GM19395 (cell line): Measurements from ENCODE around the gene FAM110A.
"Not testable (repeated sequence)": the region's sequence is repeated elsewhere in the genome, so short reads cannot be mapped to it uniquely, and the experiment has no call there.

Source experiments
- ATAC-seq: cut with Tn5 transposase; IDR thresholded peaks from one replicate; pipeline ENCODE4 v1.9.1; 2021; ENCODE audit warnings: mild to moderate bottlenecking, moderate library complexity; ENCODE audit not compliant: unreplicated experiment

FAM110A gene

DNA sequence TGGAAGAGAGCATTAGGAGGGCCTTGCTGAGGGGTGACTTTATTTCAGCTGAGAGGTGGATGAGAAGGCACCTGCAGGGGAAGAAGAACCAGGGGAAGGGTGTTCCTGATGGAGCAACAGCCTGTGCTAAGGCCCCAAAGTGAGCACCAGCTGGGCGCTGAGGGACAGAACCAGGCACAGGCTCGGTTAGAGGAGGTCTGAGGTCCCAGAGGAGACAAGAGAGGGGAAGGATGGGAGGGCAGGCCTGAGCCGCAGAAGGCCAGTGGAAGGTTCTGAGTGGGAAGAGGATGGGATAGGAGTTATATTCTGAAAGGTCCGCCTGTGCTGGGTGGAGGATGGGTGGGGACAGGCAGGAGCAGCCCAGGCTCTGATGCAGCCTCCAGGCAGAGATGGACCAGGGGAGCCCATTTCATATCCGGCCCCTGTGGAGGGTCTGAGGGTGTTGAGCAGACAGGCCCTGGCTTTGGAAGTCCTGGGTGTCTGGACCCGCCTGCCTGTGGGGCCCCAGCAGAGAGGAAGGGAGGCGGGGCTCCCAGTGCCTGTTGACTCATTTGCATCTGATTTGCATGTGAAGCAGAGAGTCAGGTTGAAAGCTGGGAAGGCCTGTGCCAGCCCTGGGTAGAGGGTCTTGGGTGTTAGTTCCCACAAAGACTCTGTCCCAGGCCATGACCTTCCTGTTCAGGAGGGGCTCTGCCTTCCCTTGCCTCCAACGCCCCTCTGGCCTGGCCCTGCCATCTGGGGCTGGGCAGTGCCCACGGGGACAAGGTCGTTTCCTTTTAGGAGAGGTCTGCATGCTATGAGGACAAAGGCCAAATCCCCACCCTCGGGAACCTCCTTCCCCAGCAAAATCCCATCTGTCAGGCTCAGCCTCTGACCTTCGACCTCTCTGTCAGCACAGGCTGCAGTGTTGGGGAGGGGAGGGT is 10.6 kb upstream of the FAM110A start:
- no peak for ATAC-seq

DNA sequence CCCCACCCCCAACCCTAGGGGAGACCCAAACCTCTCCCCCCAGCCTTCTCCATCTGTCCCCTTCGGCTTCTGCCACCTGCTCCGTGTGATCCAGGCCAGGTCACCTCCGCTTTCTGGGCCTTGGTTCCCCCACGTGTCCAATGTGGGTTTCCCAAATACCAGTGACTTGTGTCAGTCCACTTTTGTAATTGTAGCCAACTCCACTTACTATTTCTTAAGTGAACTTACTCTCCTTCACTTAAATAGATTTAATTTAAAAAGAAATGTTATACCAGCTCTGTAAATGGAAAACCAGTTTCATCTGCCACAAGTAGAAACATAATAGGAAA is 10.0 kb upstream of the FAM110A start:
- ATAC-seq = no peak

DNA sequence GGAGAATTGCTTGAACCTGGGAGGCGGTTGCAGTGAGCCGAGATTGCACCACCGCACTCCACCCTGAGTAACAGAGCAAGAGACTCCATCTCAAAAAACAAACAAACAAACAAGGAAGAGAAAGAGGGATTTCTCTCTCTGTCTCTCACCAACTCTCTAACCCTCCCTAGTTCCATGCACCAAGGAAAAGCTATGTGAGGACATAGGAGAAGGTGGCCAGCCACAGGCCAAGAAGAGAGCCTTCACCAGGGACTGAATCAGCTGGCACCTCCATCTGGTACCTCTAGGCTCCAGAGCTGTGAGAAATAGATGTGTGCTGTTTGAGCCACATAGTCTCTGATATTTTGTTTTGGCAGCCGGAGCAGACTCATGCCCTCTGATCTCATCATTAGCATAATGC is 9.0 kb upstream of the FAM110A start:
- no peak for ATAC-seq

DNA sequence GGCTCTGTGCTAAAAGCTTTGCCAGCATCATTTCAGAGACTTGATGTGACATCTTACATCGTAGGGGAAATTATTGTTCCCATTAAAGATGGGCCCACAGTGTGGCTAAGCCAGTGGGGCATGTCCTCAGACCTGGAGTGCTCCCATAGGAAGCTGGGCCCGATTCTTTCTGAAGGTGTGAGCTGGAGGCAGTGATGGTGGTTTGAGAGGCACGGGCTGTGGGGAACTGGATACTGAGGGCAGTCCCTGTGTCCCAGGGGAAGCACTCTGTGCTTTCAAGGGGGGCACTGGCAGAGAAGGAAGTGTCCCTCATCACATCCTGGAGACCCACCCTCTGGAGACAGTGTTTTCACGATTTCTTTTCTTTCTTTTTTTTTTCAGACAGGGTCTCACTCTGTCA is 8.6 kb upstream of the FAM110A start:
- ATAC-seq = no peak

DNA sequence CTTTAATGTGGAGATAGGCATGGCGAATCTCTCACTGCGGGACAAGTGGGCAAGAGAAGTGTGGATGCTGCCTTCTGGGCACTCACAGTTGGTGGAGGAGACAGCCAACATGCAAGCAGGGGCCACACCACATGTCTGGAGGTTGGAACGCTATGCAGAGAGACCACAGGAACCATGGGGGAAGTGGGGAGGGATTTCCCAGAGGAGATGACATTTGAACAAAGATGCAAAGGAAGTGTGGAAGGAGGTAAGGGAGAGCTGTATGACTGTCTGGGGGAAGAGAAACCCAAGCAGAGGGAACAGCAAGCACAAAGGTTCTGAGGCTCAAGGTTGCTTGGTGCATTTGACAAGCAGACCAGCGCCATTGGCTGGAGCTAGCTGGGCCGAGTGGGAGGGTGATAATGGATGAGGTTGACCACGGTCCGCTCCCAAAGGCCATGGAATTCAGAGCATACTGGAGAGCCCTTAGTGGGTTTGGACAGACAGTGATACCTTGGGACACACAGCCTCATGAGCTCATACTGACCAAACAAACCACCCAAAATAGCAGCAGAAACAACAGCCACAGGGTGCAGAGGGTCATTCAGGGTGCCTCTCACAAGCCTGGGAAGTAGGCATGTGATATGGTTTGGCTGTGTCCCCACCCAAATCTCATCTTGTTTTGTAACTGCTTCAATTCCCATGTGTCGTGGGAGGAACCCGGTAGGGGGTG is 7.6 kb upstream of the FAM110A start:
- ATAC-seq = no peak

DNA sequence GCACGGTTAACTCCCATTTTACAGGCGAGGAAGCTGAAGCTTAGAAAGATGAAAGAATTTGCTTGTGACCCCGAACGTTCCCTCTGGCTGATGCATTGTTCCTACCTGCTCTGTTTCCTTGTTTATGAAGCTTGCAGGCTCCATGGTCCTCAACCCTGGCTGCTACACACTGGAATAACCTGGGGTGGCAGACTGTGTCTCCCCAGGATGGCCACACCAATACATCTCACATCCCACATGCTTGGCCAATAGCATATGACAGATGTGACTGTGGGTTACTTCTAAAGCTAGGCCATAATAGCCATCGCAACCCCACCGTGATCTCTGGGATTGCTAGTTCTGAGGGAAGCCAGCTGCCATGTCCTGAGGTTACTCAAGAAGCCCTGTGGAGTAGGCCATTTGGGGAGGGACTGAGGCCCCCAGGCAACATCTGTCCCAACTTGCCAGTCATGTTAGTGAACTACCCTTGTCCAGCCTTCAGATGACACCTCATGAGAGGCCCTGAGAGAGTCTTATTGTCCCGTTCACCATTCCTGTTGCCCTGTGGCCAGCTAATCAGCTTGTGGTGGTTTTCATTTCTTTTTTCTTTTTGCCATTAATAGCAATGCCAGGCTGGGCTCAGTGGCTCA is 6.7 kb upstream of the FAM110A start:
- ATAC-seq = no peak

DNA sequence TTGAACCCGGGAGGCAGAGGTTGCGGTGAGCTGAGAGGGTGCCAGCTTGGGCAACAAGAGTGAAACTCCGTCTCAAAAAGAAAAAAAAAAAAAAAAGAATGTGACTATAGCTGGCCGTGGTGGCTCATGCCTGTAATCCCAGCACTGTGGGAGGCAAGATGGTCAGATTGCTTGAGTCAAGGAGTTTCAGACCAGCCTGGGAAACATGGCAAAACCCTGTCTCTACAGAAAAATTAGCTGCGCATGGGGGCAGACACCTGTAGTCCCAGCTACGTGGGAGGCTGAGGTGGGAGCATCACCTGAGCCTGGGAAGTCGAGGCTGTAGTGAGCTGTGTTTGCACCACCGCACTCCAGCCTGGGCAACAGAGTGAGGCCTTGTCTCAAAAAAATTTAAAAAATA is 5.5 kb upstream of the FAM110A start:
- ATAC-seq = not testable (repeated sequence)

DNA sequence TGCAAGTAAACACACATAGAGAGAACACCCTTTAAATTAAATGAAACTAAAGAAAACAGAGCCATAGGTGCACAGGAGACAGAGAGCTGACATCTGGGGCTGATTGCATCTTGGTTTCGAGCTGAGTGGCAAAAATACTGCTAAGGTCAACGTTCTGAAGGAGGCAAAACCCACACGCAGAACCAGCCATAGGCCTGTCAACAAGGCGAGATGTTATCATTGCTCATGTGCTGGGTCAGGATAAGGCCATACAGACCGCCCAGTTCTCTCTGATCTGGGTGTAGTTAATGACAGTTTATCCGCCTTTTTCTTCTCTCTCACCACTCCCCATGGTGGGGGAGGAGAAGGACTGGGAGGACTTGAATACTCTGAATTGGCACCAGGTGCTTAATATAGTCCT is 4.5 kb upstream of the FAM110A start:
- no peak for ATAC-seq

DNA sequence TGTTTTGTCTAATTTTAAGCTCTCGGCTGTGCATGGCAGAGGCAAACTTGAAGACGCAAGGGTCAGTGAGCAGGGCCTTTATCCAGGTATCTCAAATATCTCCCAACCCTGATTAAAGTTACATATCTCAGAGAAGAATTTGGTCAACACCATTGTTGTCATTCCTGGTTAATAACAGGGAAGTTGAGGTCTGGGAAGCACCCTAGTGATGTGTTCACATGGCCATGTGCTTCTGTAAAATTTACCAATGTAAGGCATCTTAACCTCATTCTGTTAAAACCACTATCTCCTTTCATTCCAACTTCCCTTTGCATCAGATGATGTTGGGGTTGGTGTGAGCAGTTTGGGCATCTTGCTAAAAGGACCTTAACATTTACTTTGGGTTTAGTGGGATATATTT is 4.0 kb upstream of the FAM110A start:
- ATAC-seq = no peak

DNA sequence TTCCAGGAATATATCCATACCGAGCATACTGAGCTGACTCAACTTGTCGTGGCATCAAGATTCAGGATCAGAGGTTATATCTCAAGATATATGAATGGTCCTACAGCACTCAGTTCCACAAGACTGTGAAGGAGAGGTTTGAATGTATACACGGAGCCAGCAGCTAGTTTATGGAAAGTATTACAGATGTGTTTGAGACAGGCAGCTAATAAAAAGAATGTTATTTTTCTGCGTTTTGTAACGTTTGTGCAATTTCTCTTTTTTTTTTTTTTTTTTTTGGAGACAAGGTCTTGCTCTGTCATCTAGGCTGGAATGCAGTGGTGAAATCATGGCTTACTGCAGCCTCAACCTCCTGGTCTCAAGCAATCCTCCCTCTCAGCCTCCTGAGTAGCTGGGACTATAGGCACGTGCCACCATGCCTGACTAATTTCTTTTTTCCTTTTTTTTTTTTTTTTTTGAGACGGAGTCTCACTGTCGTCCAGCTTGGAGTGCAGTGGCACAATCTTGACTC is 3.4 kb upstream of the FAM110A start:
- ATAC-seq = no peak

DNA sequence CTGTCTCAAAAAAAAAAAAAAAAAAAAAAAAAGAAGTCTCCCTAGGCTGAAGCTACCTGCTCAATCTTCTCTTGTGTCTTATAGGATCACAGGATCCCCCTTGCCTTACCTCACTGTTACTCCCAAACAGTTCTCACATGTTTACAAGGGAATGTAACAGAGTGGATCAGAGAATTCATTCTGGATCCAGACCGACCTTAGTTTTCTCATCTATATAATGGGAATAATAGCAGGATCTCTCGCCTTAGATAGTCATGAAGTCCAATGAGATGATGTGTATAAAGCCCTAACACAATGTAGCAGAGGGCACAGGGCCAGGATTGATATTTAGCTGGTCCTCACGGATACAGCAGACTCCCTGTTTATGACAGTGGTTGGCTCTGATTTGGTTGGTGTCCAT is 2.3 kb upstream of the FAM110A start:
- ATAC-seq = no peak

DNA sequence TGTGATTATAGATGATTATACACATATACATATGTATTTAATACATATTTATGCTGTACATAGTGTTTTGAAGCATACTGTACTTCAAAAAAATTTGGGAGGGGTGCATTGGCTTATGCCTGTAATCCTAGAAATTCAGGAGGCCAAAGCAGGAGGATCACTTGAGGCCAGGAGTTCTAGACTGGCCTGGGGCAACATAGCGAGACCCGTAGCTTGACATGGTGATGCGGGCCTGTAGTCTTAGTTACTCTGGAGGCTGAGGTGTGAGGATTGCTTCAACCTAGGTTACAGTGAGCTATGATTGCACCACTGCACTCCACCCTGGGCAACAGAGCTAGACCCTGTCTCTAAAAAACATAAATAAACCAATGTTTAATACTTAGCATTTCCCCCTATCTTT is 1.6 kb upstream of the FAM110A start:
- ATAC-seq = no peak

DNA sequence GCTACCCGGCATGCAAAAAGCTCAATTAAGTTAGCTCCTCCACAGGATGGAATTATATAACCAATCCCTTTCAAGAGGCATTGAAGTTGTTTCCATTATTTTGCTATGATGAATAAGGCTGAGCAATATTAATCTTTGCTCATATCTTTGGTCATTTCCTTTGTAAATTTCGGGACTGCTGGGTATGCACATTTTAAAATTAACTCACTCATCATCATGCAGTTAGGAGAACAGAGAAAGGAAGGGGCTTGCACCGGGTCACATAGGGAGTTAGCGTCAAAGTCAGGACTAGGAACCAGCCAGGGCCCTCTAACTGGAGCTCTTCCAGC is 430 bp upstream of the FAM110A start:
- ATAC-seq = peak; percentile 36

DNA sequence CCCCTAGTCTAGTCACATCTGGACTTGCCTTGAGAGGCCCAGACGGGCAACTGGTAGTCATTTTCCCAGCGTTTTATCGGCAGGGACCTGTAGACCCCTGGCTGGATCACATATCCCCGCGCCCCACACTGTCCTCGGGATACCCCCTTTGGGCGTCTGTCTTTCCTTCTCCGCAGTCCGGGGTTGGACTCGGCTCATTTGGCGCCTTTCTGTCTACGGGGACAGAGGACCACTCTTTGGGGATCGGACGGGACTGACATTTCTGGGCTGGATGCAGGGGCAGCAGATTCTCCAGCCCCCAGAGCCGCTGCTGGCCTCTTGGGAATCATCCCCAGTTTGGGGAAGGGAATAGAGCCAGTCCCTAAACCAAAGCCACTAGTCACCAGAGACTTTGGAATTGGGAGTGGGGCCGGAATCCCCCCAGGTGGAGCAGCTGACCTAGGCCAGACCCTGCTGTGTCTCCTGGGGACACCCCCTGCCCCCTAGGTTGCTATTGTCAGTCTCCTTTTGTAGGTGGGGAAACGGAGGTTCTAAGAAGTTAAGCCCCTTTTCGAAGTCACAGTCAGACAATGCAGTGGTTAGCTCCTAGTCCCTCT is 734 bp downstream of the FAM110A start:
- ATAC-seq = no peak

DNA sequence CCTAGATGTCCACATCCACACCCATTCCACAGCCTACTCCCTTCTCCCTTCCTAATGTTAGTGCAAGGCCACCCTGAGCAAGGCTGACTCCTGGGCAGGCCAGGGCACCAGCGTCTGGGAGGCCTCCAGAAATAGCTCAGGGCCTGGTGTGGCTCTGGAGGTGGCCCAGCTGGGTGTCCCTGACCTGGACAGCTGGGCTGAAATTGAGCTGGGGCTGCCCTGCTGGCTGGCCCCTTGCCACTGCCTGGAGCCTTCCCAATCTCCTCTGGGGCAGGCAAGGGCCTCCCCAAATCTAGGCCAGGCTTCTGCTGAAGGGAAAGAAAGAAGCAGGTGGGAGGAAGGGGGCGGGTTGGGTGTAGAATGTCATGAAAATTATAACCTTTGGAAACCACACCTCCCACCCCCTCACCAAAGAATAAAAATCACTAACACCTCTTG is 2.1 kb downstream of the FAM110A start:
- no peak for ATAC-seq

DNA sequence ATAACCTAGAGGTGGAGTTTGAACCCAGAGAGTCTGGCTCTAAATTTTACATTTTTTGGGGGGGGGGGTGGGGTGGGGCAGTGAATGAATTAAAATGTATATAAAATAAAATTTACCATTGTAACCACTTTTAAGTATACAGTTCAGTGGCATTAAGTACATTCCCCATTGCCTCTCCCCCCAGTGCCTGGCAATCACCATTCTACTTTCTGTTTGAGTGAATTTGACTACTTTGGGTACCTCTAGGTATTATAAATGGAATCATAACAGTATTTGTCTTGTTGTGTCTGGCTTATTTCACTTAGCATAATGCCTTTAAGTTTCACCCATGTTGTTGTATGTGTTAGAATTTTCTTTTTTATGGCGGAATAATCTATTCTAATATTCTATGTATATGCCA is 2.7 kb downstream of the FAM110A start:
- ATAC-seq = no peak

DNA sequence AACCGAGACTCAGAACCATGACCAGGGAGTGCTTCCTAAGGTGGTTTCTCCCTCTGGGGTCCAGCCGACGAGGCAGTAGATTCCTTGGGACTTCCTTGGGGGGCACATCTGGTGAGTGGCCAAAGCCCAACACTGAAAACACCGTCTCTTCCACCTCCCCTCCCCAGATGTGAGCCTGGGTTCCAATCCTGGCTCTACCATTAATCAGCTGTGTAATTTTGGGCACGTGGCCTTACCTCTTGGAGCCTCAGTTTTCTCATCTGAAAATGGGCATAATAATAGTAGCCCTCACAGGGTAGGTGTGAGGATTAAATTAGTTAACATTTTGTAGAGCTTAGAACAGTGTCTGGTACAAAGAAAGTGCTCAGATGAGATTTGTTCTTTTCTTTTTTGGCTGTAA is 5.5 kb downstream of the FAM110A start:
- ATAC-seq = no peak

DNA sequence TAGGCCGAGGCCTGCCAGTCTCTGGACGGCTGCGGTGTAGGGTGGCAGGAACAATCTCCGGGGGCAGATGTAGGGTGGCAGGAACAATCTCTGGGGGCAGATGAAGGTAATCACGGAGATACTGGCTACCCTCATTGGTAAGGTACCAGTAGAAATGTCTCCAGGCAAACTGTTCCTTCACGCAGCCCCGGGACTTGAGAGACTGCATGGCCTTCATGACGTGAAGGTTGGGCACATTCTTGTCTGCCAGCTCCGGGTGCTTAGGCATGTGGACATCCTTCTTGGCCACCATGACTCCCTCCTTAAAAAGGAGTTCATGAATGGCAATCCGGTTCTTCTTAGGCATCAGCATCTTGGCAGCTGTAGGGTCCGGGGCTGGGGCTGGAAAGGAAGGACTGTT is 6.1 kb downstream of the FAM110A start:
- ATAC-seq = no peak

DNA sequence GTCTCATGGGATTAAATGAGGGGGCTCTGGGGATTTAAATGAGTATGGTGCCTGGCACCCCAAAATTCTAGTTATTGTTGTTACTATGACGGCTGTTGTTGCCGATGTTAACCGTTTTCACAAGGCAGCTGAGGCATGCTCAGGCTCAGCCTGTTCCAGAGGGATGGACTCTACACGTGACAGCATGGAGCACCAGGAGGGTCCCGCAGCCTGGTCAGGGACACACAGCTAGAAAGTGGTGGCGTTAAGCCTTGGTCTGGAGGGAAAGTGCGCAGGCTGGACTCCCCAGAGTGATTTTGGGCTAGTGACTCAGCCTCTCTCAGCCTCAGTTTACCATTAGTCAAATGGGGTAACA is 7.0 kb downstream of the FAM110A start:
- ATAC-seq = no peak

DNA sequence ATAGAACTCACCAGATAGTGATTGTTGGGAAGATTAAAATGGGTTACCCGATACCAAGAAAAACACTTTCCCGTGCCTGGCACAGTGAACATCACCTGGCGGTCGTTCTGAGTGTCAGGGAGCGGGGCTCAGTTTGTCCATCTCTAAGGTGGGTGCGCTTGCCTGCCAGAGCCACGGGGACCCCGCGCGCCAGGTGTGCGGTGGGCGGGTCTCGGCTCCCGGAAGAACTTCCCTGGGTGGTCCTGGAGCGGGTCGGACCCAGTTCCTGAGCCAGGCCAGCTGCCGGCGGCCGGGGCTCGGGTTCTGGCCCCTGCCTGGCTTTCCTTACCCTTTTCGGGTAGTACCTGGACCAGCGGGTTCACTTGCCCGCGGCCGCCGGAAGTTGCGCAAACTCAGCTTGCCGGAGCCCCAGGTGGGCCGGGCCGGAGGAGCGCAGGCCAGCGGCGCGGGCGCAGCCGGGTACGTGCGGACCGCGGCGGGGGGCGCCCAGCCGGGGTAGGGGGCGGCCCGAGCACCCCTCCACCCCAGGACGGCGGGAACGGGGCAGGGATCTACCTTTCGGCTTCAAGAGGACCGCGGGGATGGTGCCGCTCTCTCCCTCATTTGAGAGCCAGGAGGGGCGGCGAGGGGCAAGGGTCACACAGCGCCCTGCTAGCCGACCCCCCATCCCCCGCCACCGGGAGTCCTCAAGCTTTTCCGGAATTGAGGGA is 7.5 kb downstream of the FAM110A start:
- no peak for ATAC-seq
